HG02623 (cell line): ENCODE measurements around the gene VENTX.

Experiments used
- ATAC-seq: cut with Tn5 transposase; IDR thresholded peaks from one replicate; pipeline ENCODE4 v1.9.1; 2021; ENCODE audit warnings: moderate library complexity; ENCODE audit not compliant: unreplicated experiment

Gene VENTX

GRCh38 chr10:133201948-133202725 lies 35.5 kb upstream of the VENTX start:
- ATAC-seq = no peak

GRCh38 chr10:133202778-133203651 lies 34.6 kb upstream of the VENTX start:
- no peak for ATAC-seq

- no peak for ATAC-seq
Observed at GRCh38 chr10:133203652-133204195, 33.9 kb upstream of the VENTX start.

GRCh38 chr10:133204226-133205015 lies 33.2 kb upstream of the VENTX start:
- no peak for ATAC-seq

GRCh38 chr10:133205146-133205545 lies 32.5 kb upstream of the VENTX start:
- ATAC-seq = no peak

GRCh38 chr10:133206356-133207040 lies 31.2 kb upstream of the VENTX start:
- no peak for ATAC-seq

- no peak for ATAC-seq
Observed at GRCh38 chr10:133207041-133207600, 30.5 kb upstream of the VENTX start.

GRCh38 chr10:133207627-133208026 lies 30.0 kb upstream of the VENTX start:
- no peak for ATAC-seq

- ATAC-seq = no peak
Observed at GRCh38 chr10:133208466-133208865, 29.2 kb upstream of the VENTX start.

- ATAC-seq = no peak
Observed at GRCh38 chr10:133209117-133209516, 28.5 kb upstream of the VENTX start.

- no peak for ATAC-seq
Observed at GRCh38 chr10:133209641-133210040, 28.0 kb upstream of the VENTX start.

GRCh38 chr10:133210398-133211140 lies 27.1 kb upstream of the VENTX start:
- no peak for ATAC-seq

- no peak for ATAC-seq
Observed at GRCh38 chr10:133211141-133211830, 26.4 kb upstream of the VENTX start.

- ATAC-seq = no peak
Observed at GRCh38 chr10:133211959-133212852, 25.4 kb upstream of the VENTX start.

GRCh38 chr10:133212853-133213494 lies 24.7 kb upstream of the VENTX start:
- no peak for ATAC-seq

GRCh38 chr10:133213641-133214467 lies 23.8 kb upstream of the VENTX start:
- ATAC-seq = no peak
